Osteoblast (primary cell): ENCODE results near the gene TPSB2. TPM values are rescaled to one million over a fixed set of nuclear protein-coding genes. Genes with fewer than 3 reads are reported as not detected.

Experiments
- DNase-seq: peaks from one replicate; pipeline ENCODE4 v3.0.0; 2011; ENCODE audit warnings: low spot score, mixed read lengths; ENCODE audit not compliant: insufficient read length; ENCODE audit errors: missing footprints
- H2AFZ ChIP-seq: 2 replicates; pipeline ENCODE4 v1.6.0; 2011; ENCODE audit warnings: mild to moderate bottlenecking, low read length
- H3K27ac ChIP-seq: 2 replicates; pipeline ENCODE4 v1.5.1; 2011; ENCODE audit warnings: mild to moderate bottlenecking, low read depth, low read length, moderate library complexity
- H3K27me3 ChIP-seq: 2 replicates; pipeline ENCODE4 v1.6.0; 2012; ENCODE audit warnings: mild to moderate bottlenecking, control low read depth, inconsistent platforms, low read length, moderate library complexity; ENCODE audit not compliant: insufficient read depth
- H3K36me3 ChIP-seq: 2 replicates; pipeline ENCODE4 v1.5.1; 2011; ENCODE audit warnings: mild to moderate bottlenecking, low read length, control low read depth, moderate library complexity; ENCODE audit not compliant: insufficient read depth
- H3K4me1 ChIP-seq: 2 replicates; pipeline ENCODE4 v1.5.1; 2011; ENCODE audit warnings: mild to moderate bottlenecking, low read length, control low read depth, moderate library complexity; ENCODE audit not compliant: insufficient read depth
- H3K4me2 ChIP-seq: 2 replicates; pipeline ENCODE4 v1.6.0; 2011; ENCODE audit warnings: mild to moderate bottlenecking, low read length; ENCODE audit not compliant: insufficient read depth
- H3K4me3 ChIP-seq: fragments of 200-600 bp; sonication (generic); 3 replicates; pipeline ENCODE4 v1.5.1; 2012; ENCODE audit warnings: mild to moderate bottlenecking, low read length, inconsistent platforms; ENCODE audit not compliant: insufficient read depth
- H3K79me2 ChIP-seq: 2 replicates; pipeline ENCODE4 v1.6.0; 2012; ENCODE audit warnings: mild to moderate bottlenecking, low read length, control low read depth, inconsistent platforms; ENCODE audit not compliant: insufficient read depth
- H3K9me3 ChIP-seq: 2 replicates; pipeline ENCODE4 v1.5.1; 2011; ENCODE audit warnings: low read depth, low read length, control low read depth
- H4K20me1 ChIP-seq: 2 replicates; pipeline ENCODE4 v1.6.0; 2012; ENCODE audit warnings: mild to moderate bottlenecking, low read length, control low read depth; ENCODE audit not compliant: insufficient read depth
- total RNA-seq: library from RNA; depleted of rRNA; stranded (reverse); fragments of >200 nt; gene quantifications from 2 replicates; pipeline ENCODE4 v1.2.3, GENCODE V29; 2012
- TF ChIP-seq, protein P1 (sequence below): IDR thresholded peaks from 2 replicates; pipeline ENCODE4 v1.5.1; 2011; ENCODE audit warnings: mild to moderate bottlenecking, low read depth, low read length, moderate library complexity; ENCODE audit errors: extremely low read depth

TPSB2 gene
- total RNA-seq, 1 donor: not detected

DNA sequence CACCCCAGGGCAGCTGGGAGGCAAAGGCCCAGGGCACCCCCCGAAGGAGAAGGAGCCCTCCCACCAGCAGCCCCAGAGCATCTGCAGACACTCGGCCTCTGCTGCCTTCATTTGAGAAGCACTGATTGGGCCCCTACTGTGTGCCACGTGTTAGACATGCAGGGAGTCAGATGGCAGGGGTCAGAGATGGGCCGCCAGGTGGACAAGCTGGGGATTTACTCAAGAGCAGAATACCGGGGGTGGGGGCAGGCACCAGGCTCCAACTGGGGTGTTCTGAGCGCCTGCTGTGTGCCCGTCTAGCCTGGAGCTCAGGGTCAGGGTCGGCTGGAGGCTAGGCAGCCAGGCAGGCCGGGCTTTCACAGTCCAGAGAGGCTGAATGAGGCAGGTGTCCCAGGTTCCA is 23.7 kb downstream of the TPSB2 start:
- no peaks in the 10 kb centered on the region for H3K27me3 ChIP-seq
- TF ChIP-seq, protein P1, sequence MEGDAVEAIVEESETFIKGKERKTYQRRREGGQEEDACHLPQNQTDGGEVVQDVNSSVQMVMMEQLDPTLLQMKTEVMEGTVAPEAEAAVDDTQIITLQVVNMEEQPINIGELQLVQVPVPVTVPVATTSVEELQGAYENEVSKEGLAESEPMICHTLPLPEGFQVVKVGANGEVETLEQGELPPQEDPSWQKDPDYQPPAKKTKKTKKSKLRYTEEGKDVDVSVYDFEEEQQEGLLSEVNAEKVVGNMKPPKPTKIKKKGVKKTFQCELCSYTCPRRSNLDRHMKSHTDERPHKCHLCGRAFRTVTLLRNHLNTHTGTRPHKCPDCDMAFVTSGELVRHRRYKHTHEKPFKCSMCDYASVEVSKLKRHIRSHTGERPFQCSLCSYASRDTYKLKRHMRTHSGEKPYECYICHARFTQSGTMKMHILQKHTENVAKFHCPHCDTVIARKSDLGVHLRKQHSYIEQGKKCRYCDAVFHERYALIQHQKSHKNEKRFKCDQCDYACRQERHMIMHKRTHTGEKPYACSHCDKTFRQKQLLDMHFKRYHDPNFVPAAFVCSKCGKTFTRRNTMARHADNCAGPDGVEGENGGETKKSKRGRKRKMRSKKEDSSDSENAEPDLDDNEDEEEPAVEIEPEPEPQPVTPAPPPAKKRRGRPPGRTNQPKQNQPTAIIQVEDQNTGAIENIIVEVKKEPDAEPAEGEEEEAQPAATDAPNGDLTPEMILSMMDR: no peak
- no peak overlapping the region for H3K4me3 ChIP-seq
- no peak overlapping the region for H3K4me2 ChIP-seq
- no peak overlapping the region for H3K27ac ChIP-seq
- no peaks in the 10 kb centered on the region for H4K20me1 ChIP-seq
- H3K4me1 ChIP-seq: no peaks in the 10 kb centered on the region
- H3K36me3 ChIP-seq: no peaks in the 10 kb centered on the region
- H2AFZ ChIP-seq: no peak overlapping the region
- no peaks in the 10 kb centered on the region for H3K79me2 ChIP-seq
- no peak for DNase-seq
- no peaks in the 10 kb centered on the region for H3K9me3 ChIP-seq

DNA sequence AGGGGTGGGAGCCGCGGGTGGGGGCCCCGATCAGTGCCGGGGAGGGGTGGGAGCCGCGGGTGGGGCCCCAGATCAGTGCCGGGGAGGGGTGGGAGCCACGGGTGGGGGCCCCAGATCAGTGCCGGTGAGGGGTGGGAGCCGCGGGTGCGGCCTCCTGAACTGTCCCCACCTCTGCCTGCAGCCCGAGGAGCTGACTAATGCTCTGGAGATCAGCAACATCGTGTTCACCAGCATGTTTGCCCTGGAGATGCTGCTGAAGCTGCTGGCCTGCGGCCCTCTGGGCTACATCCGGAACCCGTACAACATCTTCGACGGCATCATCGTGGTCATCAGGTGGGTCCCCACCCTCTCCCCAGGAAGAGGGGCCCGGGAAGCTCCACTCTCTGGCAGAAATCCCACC is 25.1 kb downstream of the TPSB2 start:
- Histone ChIP-seq H2AFZ (no peak overlapping the region), H3K27me3 (no peaks in the 10 kb centered on the region), H4K20me1 (no peaks in the 10 kb centered on the region), H3K4me1 (no peaks in the 10 kb centered on the region), H3K4me2 (no peak overlapping the region), H3K9me3 (no peaks in the 10 kb centered on the region), H3K36me3 (no peaks in the 10 kb centered on the region), H3K4me3 (no peak overlapping the region), H3K27ac (no peak overlapping the region), H3K79me2 (no peaks in the 10 kb centered on the region)
- TF ChIP-seq, protein P1: no peak
- no peak for DNase-seq

DNA sequence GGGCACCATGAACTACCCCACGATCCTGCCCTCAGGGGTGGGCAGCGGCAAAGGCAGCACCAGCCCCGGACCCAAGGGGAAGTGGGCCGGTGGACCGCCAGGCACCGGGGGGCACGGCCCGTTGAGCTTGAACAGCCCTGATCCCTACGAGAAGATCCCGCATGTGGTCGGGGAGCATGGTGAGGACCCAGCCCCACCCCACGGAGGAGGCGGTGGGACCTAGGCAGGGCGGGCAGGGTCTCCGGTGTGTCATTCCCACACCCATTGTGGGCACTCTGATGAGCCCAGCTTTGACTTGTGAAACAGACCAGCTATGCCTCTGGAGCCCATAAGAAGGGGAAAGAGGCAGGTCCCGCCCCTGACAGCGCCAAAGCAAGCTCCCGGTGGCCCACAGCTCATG is 27.7 kb downstream of the TPSB2 start:
- Histone ChIP-seq H3K4me1 (no peaks in the 10 kb centered on the region), H3K9me3 (no peaks in the 10 kb centered on the region), H3K36me3 (no peaks in the 10 kb centered on the region), H3K27ac (no peak overlapping the region), H3K27me3 (no peaks in the 10 kb centered on the region), H3K4me2 (no peak overlapping the region), H3K79me2 (no peaks in the 10 kb centered on the region), H3K4me3 (no peak overlapping the region), H4K20me1 (no peaks in the 10 kb centered on the region), H2AFZ (no peak overlapping the region)
- TF ChIP-seq, protein P1: no peak
- no peak for DNase-seq

DNA sequence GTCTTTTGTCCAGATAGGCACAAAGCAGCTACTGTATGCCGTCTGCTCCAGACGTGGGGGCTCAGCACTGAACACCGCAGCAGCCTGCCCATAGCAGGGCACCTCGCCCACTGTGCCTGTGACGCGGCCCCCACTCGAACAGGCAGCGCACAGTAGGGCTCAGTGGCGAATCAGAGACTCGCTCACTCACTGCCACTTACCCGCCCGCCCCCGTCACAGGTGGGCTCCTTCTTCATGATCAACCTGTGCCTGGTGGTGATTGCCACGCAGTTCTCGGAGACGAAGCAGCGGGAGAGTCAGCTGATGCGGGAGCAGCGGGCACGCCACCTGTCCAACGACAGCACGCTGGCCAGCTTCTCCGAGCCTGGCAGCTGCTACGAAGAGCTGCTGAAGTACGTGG is 28.5 kb downstream of the TPSB2 start:
- no peak for DNase-seq
- Histone ChIP-seq H3K36me3 (no peaks in the 10 kb centered on the region), H3K4me2 (no peak overlapping the region), H4K20me1 (no peaks in the 10 kb centered on the region), H3K27ac (no peak overlapping the region), H2AFZ (no peak overlapping the region), H3K27me3 (no peaks in the 10 kb centered on the region), H3K9me3 (no peaks in the 10 kb centered on the region), H3K4me3 (no peak overlapping the region), H3K79me2 (no peaks in the 10 kb centered on the region), H3K4me1 (no peaks in the 10 kb centered on the region)
- TF ChIP-seq, protein P1: no peak
